ENCODE measurements around the gene CAV1. TPM values are rescaled to one million over a fixed set of nuclear protein-coding genes. Genes with fewer than 3 reads are reported as not detected.

The CAV1 gene
- total and polyA plus RNA-seq, 2 experiments from 2014 or later: 16.0 to 21.1 TPM

DNA sequence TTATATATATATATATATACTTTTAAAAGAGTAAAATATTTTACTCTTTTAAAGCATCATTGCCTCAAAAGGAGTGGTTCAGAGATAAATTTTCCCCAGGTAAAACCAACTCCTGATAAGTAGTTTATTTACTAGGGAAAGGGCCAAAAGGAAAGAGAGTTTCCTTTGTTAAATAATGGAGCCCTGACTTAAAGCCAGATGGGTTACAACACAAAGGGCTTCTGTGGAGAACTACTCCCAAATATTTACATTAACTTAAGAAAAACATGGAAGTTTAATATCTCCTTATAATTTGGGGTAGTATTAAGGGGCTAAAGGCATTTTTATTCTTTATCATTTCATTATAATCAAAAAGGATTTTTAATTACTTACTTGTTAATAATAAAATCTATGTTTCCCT lies 8.5 kb upstream of the CAV1 start:
- Histone ChIP-seq H4K20me1 (replicated peaks; ENCODE audit: insufficient read depth) (no peaks in the 10 kb centered on the region), H3K36me3 (ENCODE audit: insufficient read depth) (no peaks in the 10 kb centered on the region), H3K4me3 (no peak overlapping the region), H3K79me2 (replicated peaks; ENCODE audit: insufficient read depth) (no peaks in the 10 kb centered on the region), H2AFZ (no peak overlapping the region), H3K27me3 (ENCODE audit: insufficient read depth) (no peaks in the 10 kb centered on the region), H3K4me2 (no peak overlapping the region), H3K4me1 (ENCODE audit: insufficient read depth) (peaks cover 13% of the 10 kb centered on the region), H3K27ac (ENCODE audit: low read depth) (no peak overlapping the region), H3F3A (replicated peaks; ENCODE audit: low read depth) (no peaks in the 10 kb centered on the region), H3K9me2 (ENCODE audit: insufficient read depth) (no peaks in the 10 kb centered on the region)
- Mint-ChIP-seq H3K4me3 (no peak overlapping the region), H3K4me1 (peaks cover 20% of the 10 kb centered on the region), H3K27me3 (ENCODE audit: insufficient read depth, low read depth, poor library complexity) (peaks cover 2% of the 10 kb centered on the region), H3K9me3 (no peaks in the 10 kb centered on the region), H3K27ac (no peak overlapping the region), H3K36me3 (ENCODE audit: low read depth) (no peaks in the 10 kb centered on the region)
- ATAC-seq: no peak
- TF ChIP-seq ZNF114 (CRISPR knock-in tag; IDR thresholded peaks at IDR 0.05) (no peak), JUNB (IDR thresholded peaks at IDR 0.05; ENCODE audit: unreplicated experiment) (no peak), EZH2phosphoT487 (IDR thresholded peaks at IDR 0.05; ENCODE audit: unreplicated experiment) (no peak), POLR2AphosphoS5 (IDR thresholded peaks at IDR 0.05; ENCODE audit: low read depth) (no peak), EZH2 (IDR thresholded peaks at IDR 0.05; ENCODE audit: low read depth, unreplicated experiment) (no peak), CREB1 (CRISPR knock-in tag; IDR thresholded peaks at IDR 0.05; ENCODE audit: low read depth) (no peak)
- TF ChIP-seq, protein P1, sequence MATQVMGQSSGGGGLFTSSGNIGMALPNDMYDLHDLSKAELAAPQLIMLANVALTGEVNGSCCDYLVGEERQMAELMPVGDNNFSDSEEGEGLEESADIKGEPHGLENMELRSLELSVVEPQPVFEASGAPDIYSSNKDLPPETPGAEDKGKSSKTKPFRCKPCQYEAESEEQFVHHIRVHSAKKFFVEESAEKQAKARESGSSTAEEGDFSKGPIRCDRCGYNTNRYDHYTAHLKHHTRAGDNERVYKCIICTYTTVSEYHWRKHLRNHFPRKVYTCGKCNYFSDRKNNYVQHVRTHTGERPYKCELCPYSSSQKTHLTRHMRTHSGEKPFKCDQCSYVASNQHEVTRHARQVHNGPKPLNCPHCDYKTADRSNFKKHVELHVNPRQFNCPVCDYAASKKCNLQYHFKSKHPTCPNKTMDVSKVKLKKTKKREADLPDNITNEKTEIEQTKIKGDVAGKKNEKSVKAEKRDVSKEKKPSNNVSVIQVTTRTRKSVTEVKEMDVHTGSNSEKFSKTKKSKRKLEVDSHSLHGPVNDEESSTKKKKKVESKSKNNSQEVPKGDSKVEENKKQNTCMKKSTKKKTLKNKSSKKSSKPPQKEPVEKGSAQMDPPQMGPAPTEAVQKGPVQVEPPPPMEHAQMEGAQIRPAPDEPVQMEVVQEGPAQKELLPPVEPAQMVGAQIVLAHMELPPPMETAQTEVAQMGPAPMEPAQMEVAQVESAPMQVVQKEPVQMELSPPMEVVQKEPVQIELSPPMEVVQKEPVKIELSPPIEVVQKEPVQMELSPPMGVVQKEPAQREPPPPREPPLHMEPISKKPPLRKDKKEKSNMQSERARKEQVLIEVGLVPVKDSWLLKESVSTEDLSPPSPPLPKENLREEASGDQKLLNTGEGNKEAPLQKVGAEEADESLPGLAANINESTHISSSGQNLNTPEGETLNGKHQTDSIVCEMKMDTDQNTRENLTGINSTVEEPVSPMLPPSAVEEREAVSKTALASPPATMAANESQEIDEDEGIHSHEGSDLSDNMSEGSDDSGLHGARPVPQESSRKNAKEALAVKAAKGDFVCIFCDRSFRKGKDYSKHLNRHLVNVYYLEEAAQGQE (IDR thresholded peaks at IDR 0.05; ENCODE audit: unreplicated experiment): no peak
- TF ChIP-seq, protein P2, sequence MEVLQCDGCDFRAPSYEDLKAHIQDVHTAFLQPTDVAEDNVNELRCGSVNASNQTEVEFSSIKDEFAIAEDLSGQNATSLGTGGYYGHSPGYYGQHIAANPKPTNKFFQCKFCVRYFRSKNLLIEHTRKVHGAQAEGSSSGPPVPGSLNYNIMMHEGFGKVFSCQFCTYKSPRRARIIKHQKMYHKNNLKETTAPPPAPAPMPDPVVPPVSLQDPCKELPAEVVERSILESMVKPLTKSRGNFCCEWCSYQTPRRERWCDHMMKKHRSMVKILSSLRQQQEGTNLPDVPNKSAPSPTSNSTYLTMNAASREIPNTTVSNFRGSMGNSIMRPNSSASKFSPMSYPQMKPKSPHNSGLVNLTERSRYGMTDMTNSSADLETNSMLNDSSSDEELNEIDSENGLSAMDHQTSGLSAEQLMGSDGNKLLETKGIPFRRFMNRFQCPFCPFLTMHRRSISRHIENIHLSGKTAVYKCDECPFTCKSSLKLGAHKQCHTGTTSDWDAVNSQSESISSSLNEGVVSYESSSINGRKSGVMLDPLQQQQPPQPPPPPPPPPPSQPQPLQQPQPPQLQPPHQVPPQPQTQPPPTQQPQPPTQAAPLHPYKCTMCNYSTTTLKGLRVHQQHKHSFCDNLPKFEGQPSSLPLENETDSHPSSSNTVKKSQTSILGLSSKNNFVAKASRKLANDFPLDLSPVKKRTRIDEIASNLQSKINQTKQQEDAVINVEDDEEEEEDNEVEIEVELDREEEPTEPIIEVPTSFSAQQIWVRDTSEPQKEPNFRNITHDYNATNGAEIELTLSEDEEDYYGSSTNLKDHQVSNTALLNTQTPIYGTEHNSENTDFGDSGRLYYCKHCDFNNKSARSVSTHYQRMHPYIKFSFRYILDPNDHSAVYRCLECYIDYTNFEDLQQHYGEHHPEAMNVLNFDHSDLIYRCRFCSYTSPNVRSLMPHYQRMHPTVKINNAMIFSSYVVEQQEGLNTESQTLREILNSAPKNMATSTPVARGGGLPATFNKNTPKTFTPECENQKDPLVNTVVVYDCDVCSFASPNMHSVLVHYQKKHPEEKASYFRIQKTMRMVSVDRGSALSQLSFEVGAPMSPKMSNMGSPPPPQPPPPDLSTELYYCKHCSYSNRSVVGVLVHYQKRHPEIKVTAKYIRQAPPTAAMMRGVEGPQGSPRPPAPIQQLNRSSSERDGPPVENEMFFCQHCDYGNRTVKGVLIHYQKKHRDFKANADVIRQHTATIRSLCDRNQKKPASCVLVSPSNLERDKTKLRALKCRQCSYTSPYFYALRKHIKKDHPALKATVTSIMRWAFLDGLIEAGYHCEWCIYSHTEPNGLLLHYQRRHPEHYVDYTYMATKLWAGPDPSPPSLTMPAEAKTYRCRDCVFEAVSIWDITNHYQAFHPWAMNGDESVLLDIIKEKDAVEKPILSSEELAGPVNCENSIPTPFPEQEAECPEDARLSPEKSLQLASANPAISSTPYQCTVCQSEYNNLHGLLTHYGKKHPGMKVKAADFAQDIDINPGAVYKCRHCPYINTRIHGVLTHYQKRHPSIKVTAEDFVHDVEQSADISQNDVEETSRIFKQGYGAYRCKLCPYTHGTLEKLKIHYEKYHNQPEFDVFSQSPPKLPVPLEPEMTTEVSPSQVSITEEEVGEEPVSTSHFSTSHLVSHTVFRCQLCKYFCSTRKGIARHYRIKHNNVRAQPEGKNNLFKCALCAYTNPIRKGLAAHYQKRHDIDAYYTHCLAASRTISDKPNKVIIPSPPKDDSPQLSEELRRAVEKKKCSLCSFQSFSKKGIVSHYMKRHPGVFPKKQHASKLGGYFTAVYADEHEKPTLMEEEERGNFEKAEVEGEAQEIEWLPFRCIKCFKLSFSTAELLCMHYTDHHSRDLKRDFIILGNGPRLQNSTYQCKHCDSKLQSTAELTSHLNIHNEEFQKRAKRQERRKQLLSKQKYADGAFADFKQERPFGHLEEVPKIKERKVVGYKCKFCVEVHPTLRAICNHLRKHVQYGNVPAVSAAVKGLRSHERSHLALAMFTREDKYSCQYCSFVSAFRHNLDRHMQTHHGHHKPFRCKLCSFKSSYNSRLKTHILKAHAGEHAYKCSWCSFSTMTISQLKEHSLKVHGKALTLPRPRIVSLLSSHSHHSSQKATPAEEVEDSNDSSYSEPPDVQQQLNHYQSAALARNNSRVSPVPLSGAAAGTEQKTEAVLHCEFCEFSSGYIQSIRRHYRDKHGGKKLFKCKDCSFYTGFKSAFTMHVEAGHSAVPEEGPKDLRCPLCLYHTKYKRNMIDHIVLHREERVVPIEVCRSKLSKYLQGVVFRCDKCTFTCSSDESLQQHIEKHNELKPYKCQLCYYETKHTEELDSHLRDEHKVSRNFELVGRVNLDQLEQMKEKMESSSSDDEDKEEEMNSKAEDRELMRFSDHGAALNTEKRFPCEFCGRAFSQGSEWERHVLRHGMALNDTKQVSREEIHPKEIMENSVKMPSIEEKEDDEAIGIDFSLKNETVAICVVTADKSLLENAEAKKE (CRISPR knock-in tag; IDR thresholded peaks at IDR 0.05): no peak
- DNase-seq (ENCODE audit: low spot score): no peak
